Measurements from ENCODE around the gene GPR137B.
A peak's percentile ranks its signal among the peaks of the same experiment; 100 is the strongest.

Gene GPR137B

GRCh38 chr1:236139495-236139894, 2.8 kb upstream of the GPR137B start:
- Histone ChIP-seq H3K4me3 (ENCODE audit: low read depth, low read length) (no peak overlapping the region), H3K9me3 (ENCODE audit: control insufficient read depth, insufficient read depth, low read depth, low read length) (no peaks in the 10 kb centered on the region), H3K27ac (ENCODE audit: extremely low read depth, low read depth, low read length) (no peak overlapping the region), H3K4me1 (ENCODE audit: control insufficient read depth, insufficient read depth, low read length) (peaks cover 5% of the 10 kb centered on the region), H3K36me3 (ENCODE audit: control insufficient read depth in 2 of 2, insufficient read depth in 1 of 2, low read length in 2 of 2) (no peaks in the 10 kb centered on the region)
- POLR2A ChIA-PET, result interaction anchor here (0.6 kb wide), 1 partner anchor 741 kb away, joined by 3 read pairs; no protein-coding TSS in a partner anchor
- peak; percentile 98 for TF ChIP-seq ZNF366 (tag by site-specific recombination; conservative IDR thresholded peaks at IDR 0.05)
- peak; percentile 64; the same call in 1 of the 2 replicates for TF ChIP-seq ZNF645 (tag by site-specific recombination; IDR thresholded peaks at IDR 0.05)
- TF ChIP-seq ZNF707 (tag by site-specific recombination; IDR thresholded peaks at IDR 0.05), result no peak
- TF ChIP-seq ZNF785 (tag by site-specific recombination; IDR thresholded peaks at IDR 0.05), result 0 out of 2 replicates have a peak, but pooled peaks have one; percentile 64
- TF ChIP-seq ZNF223 (tag by site-specific recombination; IDR thresholded peaks at IDR 0.05), result no peak
- 0 out of 2 replicates have a peak, but pooled peaks have one; percentile 31 for TF ChIP-seq ZNF488 (tag by site-specific recombination; IDR thresholded peaks at IDR 0.05)
- no peak for TF ChIP-seq KLF1 (tag by site-specific recombination; IDR thresholded peaks at IDR 0.05)
- TF ChIP-seq ZBTB1 (tag by site-specific recombination; IDR thresholded peaks at IDR 0.05), result no peak
- no peak for TF ChIP-seq PRDM2 (tag by site-specific recombination; IDR thresholded peaks at IDR 0.05; ENCODE audit: borderline replicate concordance)
- CTCF ChIA-PET, result interaction anchor here (0.6 to 0.7 kb wide), 2 partner anchors 233 to 1599 kb away, joined by 3 to 4 read pairs; no protein-coding TSS in a partner anchor

- Histone ChIP-seq H3K36me3 (ENCODE audit: control insufficient read depth in 2 of 2, insufficient read depth in 1 of 2, low read length in 2 of 2) (peaks cover 1 to 3% of the 10 kb centered on the region in 2 experiments; a peak in 2 of 3 replicates), H3K4me1 (ENCODE audit: control insufficient read depth, insufficient read depth, low read length) (peaks cover 5% of the 10 kb centered on the region), H3K4me3 (ENCODE audit: low read depth, low read length) (peak overlapping the region; percentile 79), H3K27ac (ENCODE audit: extremely low read depth, low read depth, low read length) (no peak overlapping the region), H3K9me3 (ENCODE audit: control insufficient read depth, insufficient read depth, low read depth, low read length) (no peaks in the 10 kb centered on the region)
- ChIA-PET POLR2A (interaction anchor here (0.6 kb wide), 1 partner anchor 10 kb away, joined by 3 read pairs; no protein-coding TSS in a partner anchor), CTCF (interaction anchor here (0.6 to 1.3 kb wide), 4 partner anchors 37 to 468 kb away, joined by 3 to 5 read pairs (median 4); no protein-coding TSS in a partner anchor)
- TF ChIP-seq ZNF600 (tag by site-specific recombination; IDR thresholded peaks at IDR 0.05) (peak; percentile 27; the same call in 1 of the 2 replicates), ZBTB48 (tag by site-specific recombination; IDR thresholded peaks at IDR 0.05) (peak; percentile 87), BCL11B (tag by site-specific recombination; IDR thresholded peaks at IDR 0.05; ENCODE audit: low read depth) (no peak)
Observed at GRCh38 chr1:236140705-236141446, 1.5 kb upstream of the GPR137B start.
